Activated CD8-positive, alpha-beta T cell treated with anti-CD3 and anti-CD28 coated beads, Interleukin-2, amount 10 ng/mL, durations not matched to agents 7 days and 5 days (primary cell): ENCODE data around the gene FMN1. TPM values are rescaled to one million over a fixed set of nuclear protein-coding genes. Genes with fewer than 3 reads are reported as not detected.

Experiments used
- ATAC-seq: fragments of 150-1000 bp; cut with Tn5 transposase; one replicate; pipeline ENCODE4 v1.10.0; 2021; ENCODE audit warnings: moderate library complexity
- CTCF ChIA-PET: fragments of 350-600 bp; sonication (Branson Sonifier 250); formaldehyde crosslinking; loops from one replicate; lab custom pipeline; 2021; ENCODE audit warnings: antibody characterized with exemption; lab: Charles Lee
- POLR2A ChIA-PET: fragments of 350-600 bp; sonication (Branson Sonifier 250); formaldehyde crosslinking; loops from one replicate; lab custom pipeline; 2021; ENCODE audit warnings: antibody characterized with exemption; lab: Charles Lee
- DNase-seq: peaks from one replicate; pipeline ENCODE4 v3.0.0-alpha.2; 2020
- H3K27ac Mint-ChIP-seq: one replicate; pipeline ENCODE4 v1.8.0; 2021; ENCODE audit warnings: mild to moderate bottlenecking, mixed read lengths
- H3K27me3 Mint-ChIP-seq: one replicate; pipeline ENCODE4 v1.8.0; 2021; ENCODE audit warnings: low read depth, mixed read lengths
- H3K36me3 Mint-ChIP-seq: one replicate; pipeline ENCODE4 v1.8.0; 2021; ENCODE audit warnings: low read depth, mixed read lengths
- H3K4me1 Mint-ChIP-seq: one replicate; pipeline ENCODE4 v1.8.0; 2021; ENCODE audit warnings: low read depth, mixed read lengths
- H3K4me3 Mint-ChIP-seq: one replicate; pipeline ENCODE4 v1.8.0; 2021; ENCODE audit warnings: mild to moderate bottlenecking, mixed read lengths
- H3K9me3 Mint-ChIP-seq: one replicate; pipeline ENCODE4 v1.8.0; 2022; ENCODE audit warnings: mixed read lengths; ENCODE audit not compliant: insufficient read depth
- total RNA-seq, 2 experiments: library from RNA; stranded (reverse); gene quantifications; one replicate each; pipeline ENCODE4 v1.2.3, GENCODE V29; 2021

The FMN1 gene
- total RNA-seq, 2 experiments from 2014 or later = 0.05 TPM; not detected in 1

DNA sequence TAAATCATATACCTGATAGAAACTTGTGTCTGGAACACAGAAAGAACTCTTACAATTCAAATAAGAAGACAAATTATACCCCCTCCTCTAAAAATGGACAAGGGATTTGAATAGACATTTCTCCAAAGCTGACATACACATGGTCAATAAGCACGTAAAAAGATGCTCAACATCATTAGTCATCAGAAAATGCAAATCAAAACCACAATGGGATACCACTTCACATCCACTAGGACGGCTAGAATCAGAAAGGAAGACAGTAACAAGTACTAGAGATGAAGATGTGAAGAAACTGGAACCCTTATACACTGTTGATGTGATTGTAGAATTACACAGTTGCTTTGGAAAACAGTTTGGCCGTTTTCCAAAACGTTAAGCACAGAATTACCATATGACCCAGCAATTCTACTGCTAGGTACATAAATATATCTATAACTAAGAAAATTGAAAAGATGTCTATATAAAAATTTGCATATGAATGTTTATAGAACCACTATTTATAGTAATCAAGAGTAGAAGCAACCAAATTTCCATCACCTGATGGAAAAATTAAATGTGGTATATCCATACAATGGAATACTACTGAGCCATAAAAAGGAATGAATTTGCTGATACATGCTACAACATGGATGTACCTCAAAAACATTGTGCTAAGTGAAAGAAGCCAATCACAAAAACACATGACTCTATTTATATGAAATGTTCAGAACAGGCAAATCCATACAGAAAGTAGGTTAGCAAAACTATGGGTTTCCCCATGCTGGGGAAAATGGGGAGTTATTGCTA, 415.9 kb downstream of the FMN1 start:
- no peak overlapping the region for H3K4me3 Mint-ChIP-seq
- no peaks in the 10 kb centered on the region for H3K4me1 Mint-ChIP-seq
- no peak for ATAC-seq
- ChIA-PET CTCF (no interaction called here), POLR2A (no interaction called here)
- no peaks in the 10 kb centered on the region for H3K36me3 Mint-ChIP-seq
- no peaks in the 10 kb centered on the region for H3K9me3 Mint-ChIP-seq
- H3K27me3 Mint-ChIP-seq = peaks cover 6% of the 10 kb centered on the region
- H3K27ac Mint-ChIP-seq = no peak overlapping the region
- no peak for DNase-seq

GRCh38 chr15:32775103-32775502, 419.4 kb downstream of the FMN1 start:
- H3K4me1 Mint-ChIP-seq = no peaks in the 10 kb centered on the region
- H3K36me3 Mint-ChIP-seq = no peaks in the 10 kb centered on the region
- peaks cover 2% of the 10 kb centered on the region for H3K27me3 Mint-ChIP-seq
- H3K27ac Mint-ChIP-seq = no peak overlapping the region
- ATAC-seq (no peak), DNase-seq (no peak)
- H3K9me3 Mint-ChIP-seq = no peaks in the 10 kb centered on the region
- CTCF ChIA-PET = no interaction called here
- no peak overlapping the region for H3K4me3 Mint-ChIP-seq
- POLR2A ChIA-PET = no interaction called here

DNA sequence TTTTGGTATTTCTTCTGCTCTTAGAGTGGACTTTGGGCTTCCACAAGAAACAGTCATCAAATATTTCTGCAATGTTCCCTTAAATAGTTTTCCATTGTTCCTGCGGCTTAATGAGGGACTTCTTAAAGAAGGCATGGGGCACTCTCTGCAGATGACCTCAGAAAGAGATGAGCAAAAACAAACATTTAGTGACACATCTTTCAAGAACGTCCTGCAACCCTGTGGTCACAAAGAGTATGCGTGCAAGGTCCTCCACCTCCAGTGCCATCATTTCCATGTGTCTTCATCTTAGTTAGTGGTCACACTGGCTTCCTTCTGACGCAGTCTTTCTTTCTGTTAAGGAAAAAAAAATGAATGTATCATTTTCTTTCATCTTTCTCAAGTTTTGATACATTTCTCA, 420.5 kb downstream of the FMN1 start:
- no peaks in the 10 kb centered on the region for H3K9me3 Mint-ChIP-seq
- H3K4me1 Mint-ChIP-seq = no peaks in the 10 kb centered on the region
- CTCF ChIA-PET = no interaction called here
- H3K4me3 Mint-ChIP-seq = no peak overlapping the region
- no peaks in the 10 kb centered on the region for H3K36me3 Mint-ChIP-seq
- peaks cover 2% of the 10 kb centered on the region for H3K27me3 Mint-ChIP-seq
- POLR2A ChIA-PET = no interaction called here
- no peak overlapping the region for H3K27ac Mint-ChIP-seq
- no peak for DNase-seq
- no peak for ATAC-seq

DNA sequence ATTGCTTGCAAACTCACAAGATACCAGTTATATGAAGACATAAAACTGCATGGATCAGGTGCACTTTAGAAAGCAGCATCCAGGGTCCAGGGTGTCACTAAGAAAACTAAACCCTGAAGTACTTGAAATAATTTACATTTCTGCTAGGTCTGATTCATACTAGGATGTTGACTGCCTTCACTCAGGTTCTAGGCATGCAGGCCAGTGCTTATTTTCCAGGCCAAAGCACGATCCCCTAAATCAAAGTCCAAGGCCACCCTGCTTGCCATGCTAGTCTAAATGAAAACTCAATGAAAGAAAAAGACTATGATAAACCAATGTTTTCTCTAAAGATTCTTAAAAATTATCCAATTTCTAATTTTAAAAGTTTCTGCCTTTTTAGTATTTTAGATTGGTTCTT, 427.3 kb downstream of the FMN1 start:
- no peak overlapping the region for H3K27ac Mint-ChIP-seq
- ChIA-PET CTCF (no interaction called here), POLR2A (no interaction called here)
- peaks cover 9% of the 10 kb centered on the region for H3K27me3 Mint-ChIP-seq
- no peaks in the 10 kb centered on the region for H3K36me3 Mint-ChIP-seq
- no peak for ATAC-seq
- H3K4me1 Mint-ChIP-seq = no peaks in the 10 kb centered on the region
- H3K4me3 Mint-ChIP-seq = no peak overlapping the region
- no peaks in the 10 kb centered on the region for H3K9me3 Mint-ChIP-seq
- no peak for DNase-seq

- Mint-ChIP-seq H3K27ac (no peak overlapping the region), H3K36me3 (no peaks in the 10 kb centered on the region), H3K27me3 (peaks cover 9% of the 10 kb centered on the region), H3K4me1 (no peaks in the 10 kb centered on the region), H3K9me3 (no peaks in the 10 kb centered on the region), H3K4me3 (no peak overlapping the region)
- DNase-seq (no peak), ATAC-seq (no peak)
- ChIA-PET CTCF (no interaction called here), POLR2A (no interaction called here)
Measured at GRCh38 chr15:32766101-32766500, 428.4 kb downstream of the FMN1 start.

DNA sequence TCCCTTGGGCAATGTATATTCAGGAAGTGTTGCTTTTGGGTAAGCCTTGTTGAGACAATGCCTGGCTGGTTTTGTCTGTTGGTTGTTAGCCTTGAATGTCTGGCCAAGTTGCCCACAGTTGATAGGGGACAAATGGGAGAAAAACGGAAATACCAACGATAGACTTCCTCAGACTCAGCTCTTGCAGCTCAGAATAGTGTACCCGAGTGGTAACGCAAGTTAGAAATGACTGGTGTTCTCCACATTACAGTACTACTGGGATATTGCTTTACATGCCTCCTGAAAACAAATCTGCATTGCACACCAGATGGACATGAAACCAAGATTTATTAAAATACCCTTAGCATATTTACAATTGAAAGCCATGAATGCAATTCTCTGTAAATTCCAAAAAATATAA, 429.3 kb downstream of the FMN1 start:
- ATAC-seq (no peak), DNase-seq (no peak)
- H3K9me3 Mint-ChIP-seq = no peaks in the 10 kb centered on the region
- H3K27me3 Mint-ChIP-seq = peaks cover 11% of the 10 kb centered on the region
- ChIA-PET CTCF (no interaction called here), POLR2A (no interaction called here)
- no peaks in the 10 kb centered on the region for H3K36me3 Mint-ChIP-seq
- H3K27ac Mint-ChIP-seq = no peak overlapping the region
- H3K4me3 Mint-ChIP-seq = no peak overlapping the region
- no peaks in the 10 kb centered on the region for H3K4me1 Mint-ChIP-seq

- ChIA-PET POLR2A (no interaction called here), CTCF (no interaction called here)
- Mint-ChIP-seq H3K9me3 (no peaks in the 10 kb centered on the region), H3K4me1 (no peaks in the 10 kb centered on the region), H3K27ac (no peak overlapping the region), H3K4me3 (no peak overlapping the region), H3K27me3 (peaks cover 16% of the 10 kb centered on the region), H3K36me3 (no peaks in the 10 kb centered on the region)
- no peak for ATAC-seq
- DNase-seq = no peak
Measured at GRCh38 chr15:32763295-32763694, 431.2 kb downstream of the FMN1 start.

- DNase-seq (no peak), ATAC-seq (no peak)
- CTCF ChIA-PET = no interaction called here
- H3K4me1 Mint-ChIP-seq = no peaks in the 10 kb centered on the region
- H3K9me3 Mint-ChIP-seq = no peaks in the 10 kb centered on the region
- H3K4me3 Mint-ChIP-seq = no peak overlapping the region
- POLR2A ChIA-PET = no interaction called here
- H3K36me3 Mint-ChIP-seq = no peaks in the 10 kb centered on the region
- H3K27me3 Mint-ChIP-seq = peaks cover 21% of the 10 kb centered on the region
- no peak overlapping the region for H3K27ac Mint-ChIP-seq
Measured at GRCh38 chr15:32757426-32757825, 437.1 kb downstream of the FMN1 start.

GRCh38 chr15:32750979-32751378, 443.5 kb downstream of the FMN1 start:
- Mint-ChIP-seq H3K4me3 (no peak overlapping the region), H3K4me1 (no peaks in the 10 kb centered on the region), H3K36me3 (no peaks in the 10 kb centered on the region), H3K27me3 (peaks cover 5% of the 10 kb centered on the region), H3K9me3 (no peaks in the 10 kb centered on the region), H3K27ac (no peak overlapping the region)
- POLR2A ChIA-PET = no interaction called here
- CTCF ChIA-PET = no interaction called here
- ATAC-seq = no peak
- DNase-seq = no peak

- H3K4me1 Mint-ChIP-seq = no peaks in the 10 kb centered on the region
- ATAC-seq (no peak), DNase-seq (no peak)
- no peaks in the 10 kb centered on the region for H3K9me3 Mint-ChIP-seq
- ChIA-PET POLR2A (no interaction called here), CTCF (no interaction called here)
- H3K27me3 Mint-ChIP-seq = peaks cover 9% of the 10 kb centered on the region
- no peaks in the 10 kb centered on the region for H3K36me3 Mint-ChIP-seq
- H3K27ac Mint-ChIP-seq = no peak overlapping the region
- H3K4me3 Mint-ChIP-seq = no peak overlapping the region
Measured at GRCh38 chr15:32747921-32748342, 446.6 kb downstream of the FMN1 start.

DNA sequence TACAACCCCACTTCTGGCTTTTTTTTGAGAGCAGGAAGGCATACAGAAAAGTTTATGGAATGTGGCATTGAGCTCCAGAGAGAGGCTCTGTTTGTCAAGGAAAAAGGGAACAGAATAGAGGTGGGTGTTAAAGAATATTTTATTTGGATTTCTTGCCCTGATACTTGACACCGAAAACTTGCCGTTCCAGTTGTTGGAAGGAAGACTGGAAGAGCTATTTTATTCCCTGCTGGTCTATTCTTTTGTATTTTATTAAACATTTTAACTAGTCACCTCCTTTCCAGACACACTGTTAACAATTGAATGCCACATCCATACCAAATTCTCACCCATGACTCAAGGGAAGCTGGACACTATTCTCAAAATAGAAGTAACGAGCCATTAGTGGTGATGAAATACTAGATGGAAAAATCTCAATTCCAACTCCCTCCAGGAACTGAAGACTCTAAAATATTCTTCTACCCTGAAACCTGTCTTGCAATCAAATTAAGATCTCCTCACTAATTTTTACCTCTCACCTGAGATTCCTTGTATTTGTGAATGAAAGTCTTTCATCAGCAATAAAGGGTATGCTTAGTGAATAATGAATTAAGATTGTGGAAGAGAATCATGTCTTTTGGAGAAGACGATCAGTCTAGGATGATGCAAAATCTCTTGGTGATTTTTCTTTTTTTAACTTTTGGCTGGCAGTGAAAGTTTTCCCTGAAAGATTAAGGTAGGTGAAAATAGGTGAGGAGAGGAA, 448.2 kb downstream of the FMN1 start:
- Mint-ChIP-seq H3K4me3 (no peak overlapping the region), H3K27ac (no peak overlapping the region), H3K27me3 (peaks cover 12% of the 10 kb centered on the region), H3K4me1 (no peaks in the 10 kb centered on the region), H3K36me3 (no peaks in the 10 kb centered on the region), H3K9me3 (no peaks in the 10 kb centered on the region)
- no peak for ATAC-seq
- no peak for DNase-seq
- CTCF ChIA-PET = no interaction called here
- POLR2A ChIA-PET = no interaction called here

DNA sequence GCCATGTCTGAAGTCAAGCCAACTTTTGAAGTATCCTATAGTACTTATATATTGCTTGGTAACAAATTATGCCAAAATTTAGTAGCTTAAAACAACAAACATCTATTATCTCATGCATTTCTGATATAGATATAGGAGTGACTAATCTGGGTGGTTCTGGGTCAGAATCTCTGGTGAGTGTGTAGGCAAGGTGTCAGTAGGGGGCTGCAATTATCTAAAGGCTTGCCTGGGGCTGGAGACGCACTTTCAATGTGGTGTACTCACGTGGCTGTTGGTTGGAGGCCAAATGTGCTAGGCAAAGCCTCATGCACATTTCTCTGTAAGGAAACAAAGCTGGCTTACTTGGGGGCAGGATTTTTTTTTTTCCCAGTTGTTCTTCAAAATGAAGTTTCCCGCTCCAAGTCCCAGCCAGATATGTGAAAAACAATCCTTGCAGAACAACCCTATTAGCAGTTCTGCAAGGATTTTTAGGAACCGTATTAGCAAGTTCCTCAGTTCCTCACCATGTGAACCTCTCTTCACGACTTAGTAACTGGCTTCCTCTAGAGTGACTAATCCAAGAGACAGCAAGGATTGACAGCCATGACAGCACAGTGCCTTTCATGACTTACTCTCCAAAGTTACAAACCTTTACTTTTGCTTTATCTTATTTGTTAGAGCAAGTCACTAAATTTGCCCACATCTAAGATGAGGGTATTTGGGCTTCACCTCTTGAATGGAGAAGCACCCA, 450.9 kb downstream of the FMN1 start:
- no peak overlapping the region for H3K27ac Mint-ChIP-seq
- peaks cover 22% of the 10 kb centered on the region for H3K27me3 Mint-ChIP-seq
- POLR2A ChIA-PET = interaction anchor here (0.6 kb wide), 1 partner anchor 1128 kb away, joined by 3 read pairs; no protein-coding TSS in a partner anchor
- H3K9me3 Mint-ChIP-seq = no peaks in the 10 kb centered on the region
- CTCF ChIA-PET = no interaction called here
- H3K36me3 Mint-ChIP-seq = no peaks in the 10 kb centered on the region
- ATAC-seq (no peak), DNase-seq (no peak)
- H3K4me1 Mint-ChIP-seq = no peaks in the 10 kb centered on the region
- H3K4me3 Mint-ChIP-seq = no peak overlapping the region
